Thoracic aorta (tissue), 2 donors: Measurements from ENCODE around the gene BCAR3. TPM values are rescaled to one million over a fixed set of nuclear protein-coding genes. Genes with fewer than 3 reads are reported as not detected.

Experiments used
- ATAC-seq: fragments of 150-250 bp; one replicate; pipeline ENCODE4 v1.8.0; 2017; ENCODE audit warnings: low read depth; ENCODE audit not compliant: insufficient number of reproducible peaks, low FRiP score
- DNase-seq: peaks from one replicate; pipeline ENCODE4 v3.0.0-alpha.2; 2020; ENCODE audit warnings: low spot score
- H3K27ac ChIP-seq, 2 donors: fragments of 200-600 bp; sonication (generic); 1 replicate in 1 of 2; 2 replicates in 1 of 2; pipeline ENCODE4 v1.5.1; 2016; ENCODE audit warnings: mild to moderate bottlenecking in 2 of 2, moderate library complexity in 2 of 2
- H3K27me3 ChIP-seq: fragments of 200-600 bp; sonication (generic); replicated peaks from 2 replicates; pipeline ENCODE4 v1.6.0; 2016; ENCODE audit warnings: mild to moderate bottlenecking; ENCODE audit not compliant: insufficient read depth
- H3K36me3 ChIP-seq: fragments of 200-600 bp; sonication (generic); one replicate; pipeline ENCODE4 v1.5.1; 2016
- H3K4me1 ChIP-seq, 2 donors: fragments of 200-600 bp; sonication (generic); 1 replicate in 1 of 2; 2 replicates in 1 of 2; pipeline versions ENCODE4 v1.5.1 to v1.6.0; 2016; ENCODE audit warnings: low read depth in 2 of 2, mild to moderate bottlenecking in 1 of 2; ENCODE audit not compliant: control insufficient read depth in 1 of 2
- H3K4me3 ChIP-seq: fragments of 200-600 bp; sonication (generic); 2 replicates; pipeline ENCODE4 v1.5.1; 2016; ENCODE audit warnings: mild to moderate bottlenecking
- H3K9me3 ChIP-seq: fragments of 200-600 bp; sonication (generic); 2 replicates; pipeline ENCODE4 v1.5.1; 2016
- total RNA-seq, 2 donors: library from RNA; depleted of rRNA; stranded (reverse); fragments of >200 nt; gene quantifications; one replicate each; pipeline versions ENCODE4 v1.1.0 to v1.2.3, GENCODE V29; 2016
- TF ChIP-seq, protein P1 (sequence below): fragments of 200-600 bp; sonication (generic); IDR thresholded peaks from one replicate; pipeline ENCODE4 v1.5.1; 2019; ENCODE audit warnings: antibody characterized with exemption

Gene BCAR3
- total RNA-seq, 2 donors from 2014 or later = 26.7 to 36.3 TPM

DNA sequence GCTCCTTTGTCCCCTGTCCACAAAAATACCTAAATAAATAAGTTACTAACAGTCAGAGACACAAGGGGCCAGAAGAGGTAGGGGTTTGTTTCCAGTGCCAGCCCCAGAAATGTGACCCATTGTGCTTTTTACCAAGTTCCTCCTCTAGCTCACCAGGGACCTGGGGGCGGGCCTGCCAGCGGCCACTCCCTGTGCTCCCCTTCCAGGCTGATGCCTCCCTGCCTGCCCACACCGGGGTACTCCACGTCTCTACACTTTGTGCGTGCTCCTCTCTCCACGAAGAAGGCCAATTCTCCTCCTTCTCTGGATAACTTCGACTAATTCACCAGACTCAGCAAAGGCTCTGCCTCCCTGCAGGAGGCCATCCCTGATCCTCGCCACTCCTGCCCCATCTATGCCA, 72.1 kb downstream of the BCAR3 start:
- Histone ChIP-seq H3K27me3 (no peaks in the 10 kb centered on the region), H3K4me1 (peaks cover 33 to 81% of the 10 kb centered on the region in 2 donors), H3K9me3 (no peaks in the 10 kb centered on the region), H3K36me3 (no peaks in the 10 kb centered on the region), H3K27ac (no peak overlapping the region), H3K4me3 (no peak overlapping the region)
- TF ChIP-seq, protein P1, sequence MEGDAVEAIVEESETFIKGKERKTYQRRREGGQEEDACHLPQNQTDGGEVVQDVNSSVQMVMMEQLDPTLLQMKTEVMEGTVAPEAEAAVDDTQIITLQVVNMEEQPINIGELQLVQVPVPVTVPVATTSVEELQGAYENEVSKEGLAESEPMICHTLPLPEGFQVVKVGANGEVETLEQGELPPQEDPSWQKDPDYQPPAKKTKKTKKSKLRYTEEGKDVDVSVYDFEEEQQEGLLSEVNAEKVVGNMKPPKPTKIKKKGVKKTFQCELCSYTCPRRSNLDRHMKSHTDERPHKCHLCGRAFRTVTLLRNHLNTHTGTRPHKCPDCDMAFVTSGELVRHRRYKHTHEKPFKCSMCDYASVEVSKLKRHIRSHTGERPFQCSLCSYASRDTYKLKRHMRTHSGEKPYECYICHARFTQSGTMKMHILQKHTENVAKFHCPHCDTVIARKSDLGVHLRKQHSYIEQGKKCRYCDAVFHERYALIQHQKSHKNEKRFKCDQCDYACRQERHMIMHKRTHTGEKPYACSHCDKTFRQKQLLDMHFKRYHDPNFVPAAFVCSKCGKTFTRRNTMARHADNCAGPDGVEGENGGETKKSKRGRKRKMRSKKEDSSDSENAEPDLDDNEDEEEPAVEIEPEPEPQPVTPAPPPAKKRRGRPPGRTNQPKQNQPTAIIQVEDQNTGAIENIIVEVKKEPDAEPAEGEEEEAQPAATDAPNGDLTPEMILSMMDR = no peak
- DNase-seq (no peak), ATAC-seq (no peak)

DNA sequence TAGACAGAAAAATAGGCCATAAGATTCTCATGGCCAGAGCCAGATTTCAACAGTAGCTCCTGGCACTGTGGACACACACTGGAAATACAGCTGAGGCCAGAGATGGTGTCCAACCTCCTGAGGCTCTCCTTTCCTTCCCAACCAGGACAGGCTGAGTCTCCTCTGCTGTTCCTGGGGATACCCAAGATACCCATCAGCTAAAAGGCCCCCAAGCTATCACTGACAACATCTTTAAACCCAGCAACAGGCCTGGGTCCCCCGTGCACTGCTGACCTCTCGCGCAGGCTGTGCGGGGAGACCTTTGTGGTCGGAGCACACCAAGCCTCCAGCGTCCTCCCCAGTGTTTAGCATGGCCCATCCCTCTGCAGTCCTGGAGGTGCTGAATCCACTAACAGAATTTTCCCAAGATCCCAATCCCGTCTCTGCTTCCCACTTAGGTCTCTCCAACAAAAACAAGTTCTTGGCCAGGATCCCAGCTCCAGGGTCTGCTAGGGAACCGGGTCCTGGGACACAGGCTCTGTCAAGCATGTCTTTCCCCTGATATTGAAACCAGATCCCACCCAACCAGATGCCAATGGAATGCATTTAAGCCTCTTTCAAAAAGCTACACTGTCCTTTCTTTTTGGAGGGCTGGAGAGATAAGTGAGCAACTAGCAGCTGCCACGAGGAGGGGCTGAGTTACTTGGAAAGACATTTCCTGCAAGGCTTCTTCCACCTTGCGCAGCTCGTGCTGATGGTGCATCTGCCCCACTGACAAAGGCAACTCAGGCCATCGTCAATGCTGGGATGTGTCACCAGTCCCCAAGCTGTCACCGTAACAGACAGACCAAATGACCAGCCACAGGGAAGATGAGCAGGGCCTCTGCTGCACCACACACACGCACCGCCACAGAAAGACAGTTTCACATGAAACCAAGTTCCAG, 73.2 kb downstream of the BCAR3 start:
- TF ChIP-seq, protein P1 = no peak
- ATAC-seq = no peak
- Histone ChIP-seq H3K4me3 (peak overlapping the region; percentile 8), H3K36me3 (no peaks in the 10 kb centered on the region), H3K27ac (peak overlapping the region in 1 of 2 donors; percentile 15), H3K9me3 (no peaks in the 10 kb centered on the region), H3K27me3 (no peaks in the 10 kb centered on the region), H3K4me1 (peaks cover 28 to 76% of the 10 kb centered on the region in 2 donors)
- DNase-seq = no peak

DNA sequence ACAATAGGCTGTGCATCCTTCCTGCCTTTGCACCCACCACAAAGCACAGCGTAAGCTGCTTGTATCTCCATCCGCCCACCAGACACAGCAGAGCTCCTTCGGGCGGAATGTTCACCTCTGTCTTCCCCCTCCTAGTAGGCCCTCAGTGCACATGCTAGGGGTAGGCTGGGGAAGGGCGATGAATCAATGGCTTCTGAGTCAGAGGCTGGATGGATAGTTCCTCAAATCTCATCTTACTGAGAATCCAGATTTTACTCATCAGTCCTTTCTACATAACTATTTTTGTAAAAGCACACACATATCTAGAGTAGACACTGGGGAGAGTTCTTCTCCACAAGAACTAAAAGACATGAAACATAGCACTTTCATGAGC, 73.8 kb downstream of the BCAR3 start:
- Histone ChIP-seq H3K27me3 (no peaks in the 10 kb centered on the region), H3K4me3 (no peak overlapping the region), H3K36me3 (no peaks in the 10 kb centered on the region), H3K9me3 (no peaks in the 10 kb centered on the region), H3K4me1 (peaks cover 27 to 75% of the 10 kb centered on the region in 2 donors), H3K27ac (peak overlapping the region in 1 of 2 donors; percentile 15)
- TF ChIP-seq, protein P1 = no peak
- no peak for DNase-seq
- ATAC-seq = no peak

DNA sequence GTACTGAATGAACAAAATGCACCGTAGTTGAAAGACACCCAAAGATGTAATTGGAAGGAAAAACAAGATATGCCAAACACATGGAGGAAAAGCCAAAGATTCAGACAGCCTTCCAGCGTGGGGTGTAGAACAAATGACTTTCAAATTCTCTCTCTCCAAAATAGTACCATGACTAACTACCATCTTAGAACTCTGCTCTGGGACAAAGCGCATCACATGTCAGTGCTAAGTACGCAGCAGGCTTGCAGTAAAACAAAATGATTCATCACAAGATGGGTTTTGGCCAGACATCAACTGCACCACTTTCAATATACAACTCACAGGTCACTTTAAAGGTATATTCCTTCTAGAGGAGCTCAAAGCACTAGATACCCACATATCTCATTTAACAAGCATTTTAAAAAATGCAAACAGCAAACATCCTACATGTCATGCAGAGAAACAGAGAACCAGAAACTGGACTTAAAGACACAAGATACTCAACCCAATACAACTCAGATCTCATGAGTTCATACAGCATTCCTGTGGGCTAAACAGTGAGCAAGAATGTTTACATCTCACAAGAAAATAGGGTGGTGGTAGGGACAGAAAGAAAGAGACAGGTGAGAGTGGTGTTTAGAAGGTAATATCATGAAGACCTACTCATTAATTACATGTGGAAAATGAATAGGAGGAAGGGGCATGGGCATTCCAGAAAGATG, 75.7 kb downstream of the BCAR3 start:
- H3K27me3 ChIP-seq = no peaks in the 10 kb centered on the region
- no peak overlapping the region for H3K4me3 ChIP-seq
- DNase-seq (no peak), ATAC-seq (peak; percentile 59)
- H3K9me3 ChIP-seq = no peaks in the 10 kb centered on the region
- H3K27ac ChIP-seq = no peak overlapping the region
- TF ChIP-seq, protein P1 = no peak
- H3K36me3 ChIP-seq = no peaks in the 10 kb centered on the region
- H3K4me1 ChIP-seq = peaks cover 15 to 57% of the 10 kb centered on the region in 2 donors

DNA sequence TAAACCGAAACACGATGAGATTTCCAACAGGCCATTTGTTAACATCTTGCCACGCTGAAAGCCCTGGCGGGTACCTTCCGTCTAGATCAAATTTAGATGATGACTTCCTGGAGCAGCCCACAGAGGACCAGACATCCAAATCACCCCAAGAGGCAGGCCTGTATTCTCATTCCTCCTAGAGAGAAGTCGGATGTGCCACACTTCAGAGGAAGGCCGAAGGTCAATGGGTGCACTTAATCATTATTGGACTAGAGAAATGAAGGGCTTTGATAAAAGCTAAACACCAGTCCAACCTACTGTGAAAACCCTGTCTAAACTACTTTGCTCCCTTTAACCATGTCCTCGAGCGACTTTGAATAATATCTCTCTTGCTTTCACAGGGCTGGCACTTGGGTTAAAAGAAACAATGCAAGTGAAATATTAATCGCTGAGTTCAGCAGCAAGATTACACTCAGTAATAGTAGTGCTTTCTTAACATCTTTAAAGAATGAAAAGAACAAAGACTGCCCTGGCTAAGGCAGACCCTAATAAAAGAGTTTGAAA, 76.5 kb downstream of the BCAR3 start:
- H3K9me3 ChIP-seq = no peaks in the 10 kb centered on the region
- peaks cover 15 to 50% of the 10 kb centered on the region in 2 donors for H3K4me1 ChIP-seq
- no peak overlapping the region for H3K27ac ChIP-seq

More for the DNA sequence above, 76.5 kb downstream of the BCAR3 start:
- H3K4me3 ChIP-seq = no peak overlapping the region
- no peaks in the 10 kb centered on the region for H3K27me3 ChIP-seq
- TF ChIP-seq, protein P1 = no peak
- DNase-seq (no peak), ATAC-seq (no peak)
- H3K36me3 ChIP-seq = no peaks in the 10 kb centered on the region
